ENCODE measurements around the gene ZNF274.
A peak's percentile ranks its signal among the peaks of the same experiment; 100 is the strongest.
"Not testable (repeated sequence)": the region's sequence is repeated elsewhere in the genome, so short reads cannot be mapped to it uniquely, and the experiment has no call there.

Gene ZNF274

DNA sequence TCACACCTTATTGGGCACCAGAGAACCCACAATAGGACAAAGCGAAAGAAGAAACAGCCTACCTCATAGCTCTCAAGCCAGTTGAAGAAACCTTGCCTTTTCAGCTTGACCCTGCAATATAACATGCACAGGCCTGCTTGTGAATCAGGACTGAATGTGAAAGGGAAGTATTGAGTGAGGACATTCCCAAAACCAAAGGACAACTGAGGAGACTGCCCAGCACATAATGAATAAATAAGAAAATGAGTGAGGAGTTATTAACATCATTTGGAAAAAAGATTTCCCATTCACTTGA is 30.2 kb downstream of the ZNF274 start:
- no peak for DNase-seq

DNA sequence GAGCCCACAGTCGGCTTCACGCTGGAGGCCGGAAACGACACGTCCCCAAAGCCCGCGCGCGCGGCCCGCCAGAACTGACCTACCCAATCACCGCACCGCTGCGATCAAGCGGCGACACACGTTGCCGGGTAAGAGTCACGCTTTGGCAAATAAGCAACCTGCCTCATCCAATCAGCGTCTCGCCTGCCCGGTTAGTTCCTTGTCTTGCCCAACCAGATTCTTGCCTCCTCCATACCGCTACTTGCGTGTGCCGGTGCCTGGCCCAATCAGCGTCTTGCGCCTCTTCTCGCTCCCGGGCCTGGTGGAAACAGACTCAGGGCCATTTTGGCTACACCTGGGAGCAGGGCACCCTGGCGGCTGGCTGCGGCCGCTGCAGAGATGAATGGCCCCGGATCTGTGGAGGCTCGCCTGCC is 34.2 kb downstream of the ZNF274 start:
- no peak for DNase-seq

DNA sequence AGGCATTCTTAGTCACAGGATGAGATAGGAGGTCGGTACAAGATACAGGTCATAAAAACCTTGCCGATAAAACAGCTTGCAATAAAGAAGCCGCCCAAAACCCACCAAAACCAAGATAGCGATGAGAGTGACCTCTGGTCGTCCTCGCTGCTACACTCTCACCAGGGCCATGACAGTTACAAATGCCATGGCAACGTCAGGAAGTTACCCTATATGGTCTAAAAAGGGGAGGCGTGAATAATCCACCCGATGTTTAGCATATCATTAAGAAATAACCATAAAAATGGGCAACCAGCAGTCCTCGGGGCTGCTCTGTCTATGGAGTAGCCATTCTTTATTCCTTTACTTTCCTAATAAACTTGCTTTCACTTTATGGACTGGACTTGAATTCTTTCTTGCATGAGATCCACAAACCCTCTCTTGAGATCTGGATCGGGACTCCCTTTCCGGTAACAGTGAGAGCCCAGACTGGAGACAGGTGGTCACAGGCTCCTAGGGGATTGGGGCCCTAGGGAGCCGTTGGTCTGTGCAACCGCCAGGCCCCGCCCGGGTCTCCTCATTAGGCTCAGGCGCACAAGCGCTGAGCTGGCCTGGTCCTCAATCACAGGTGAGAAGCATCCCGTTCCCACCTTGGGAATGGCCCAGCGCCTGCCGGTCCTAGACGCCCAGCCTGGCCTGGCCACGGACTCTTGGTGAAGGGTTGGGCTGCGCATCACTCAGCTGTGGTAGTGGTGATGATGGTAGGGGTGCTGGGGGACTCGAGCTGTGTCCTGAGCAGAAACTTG is 34.9 kb downstream of the ZNF274 start:
- no peak for DNase-seq

DNA sequence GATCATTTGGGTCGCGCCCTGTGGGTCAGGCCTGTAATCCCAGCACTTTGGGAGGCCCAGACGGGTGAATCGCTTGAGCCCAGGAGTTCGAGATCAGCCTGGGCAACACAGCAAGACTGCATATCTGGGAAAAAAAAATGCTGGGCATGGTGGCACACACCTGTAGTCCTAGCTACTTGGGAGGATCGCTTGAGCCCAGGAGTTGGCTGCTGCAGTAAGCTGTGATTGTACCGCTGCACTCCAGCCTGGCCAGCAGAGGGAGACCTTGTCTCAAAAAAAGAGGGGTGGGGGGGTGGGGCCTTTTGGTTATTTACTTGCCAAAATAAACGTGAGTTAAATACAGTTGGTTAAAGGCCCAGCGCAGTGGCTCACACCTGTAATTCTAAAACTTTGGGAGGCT is 36.0 kb downstream of the ZNF274 start:
- peak; percentile 13 to 32 for DNase-seq

DNA sequence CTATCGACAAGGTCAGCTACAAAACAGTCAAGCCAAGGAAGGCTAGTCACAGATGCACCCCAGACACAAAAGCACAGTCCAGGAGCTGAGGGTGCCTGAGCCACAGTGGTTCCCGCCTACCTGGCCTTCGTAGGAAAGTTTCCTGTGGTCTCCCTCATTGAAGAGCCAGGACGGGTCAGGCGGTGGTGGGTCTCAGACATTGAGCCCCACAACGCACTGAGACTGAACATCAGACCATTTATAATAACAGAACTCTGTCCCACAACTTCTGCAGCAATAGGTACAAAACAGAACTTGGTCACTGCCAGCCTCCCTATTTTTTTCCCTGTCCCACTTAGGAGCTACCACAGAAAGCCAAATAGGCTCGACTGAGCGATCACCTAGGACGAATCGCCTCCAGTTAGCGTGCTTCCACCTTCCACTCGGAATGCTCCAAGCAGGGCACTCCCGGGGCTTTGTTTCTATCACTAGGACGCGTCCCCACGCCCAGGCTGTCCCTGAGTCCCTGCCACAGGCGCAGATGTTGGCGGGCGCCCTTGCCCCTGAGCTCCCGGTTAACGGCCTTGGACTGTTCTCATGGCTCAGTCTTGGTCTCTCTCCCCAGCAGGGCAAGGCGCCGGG is 45.2 kb downstream of the ZNF274 start:
- DNase-seq = no peak

DNA sequence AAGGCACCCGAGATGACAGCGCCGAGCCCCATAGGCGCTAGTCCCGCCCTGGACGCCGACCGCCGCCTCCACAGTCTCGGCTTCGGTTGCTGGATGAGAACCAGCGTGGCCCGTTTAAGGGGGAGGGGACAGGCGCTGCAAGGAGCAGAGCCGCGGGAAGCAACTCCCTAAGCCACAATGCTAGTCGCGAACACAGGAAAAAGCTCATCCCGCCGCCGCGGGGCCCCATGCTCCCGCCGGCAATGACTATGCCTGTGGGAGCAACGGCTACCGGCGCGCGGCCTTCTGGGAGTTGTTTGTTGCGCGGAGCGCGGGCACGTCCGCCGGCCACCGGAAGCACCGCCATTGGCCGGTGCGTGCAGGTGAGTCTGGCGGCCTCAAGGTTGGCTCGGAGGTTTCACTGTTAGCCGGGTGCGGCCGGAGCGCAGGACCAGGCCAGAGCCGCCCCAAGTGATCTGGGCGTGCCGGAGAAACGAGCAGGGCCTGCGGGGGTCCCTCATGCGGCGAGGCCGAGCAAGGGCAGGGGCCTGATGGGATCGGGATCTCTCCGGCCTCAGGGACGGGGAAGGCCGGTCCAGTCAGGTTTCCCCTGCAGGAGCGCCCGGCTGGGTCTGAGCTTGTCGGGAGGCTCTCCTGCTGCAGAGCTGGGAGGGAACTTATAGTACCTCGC is 45.9 kb downstream of the ZNF274 start, which contains the start of gene ZNF544:
TSS of gene ZNF544 (plus strand) at position 330 of the 670 bp plus-strand sequence. CDS start 15,110 bp downstream, outside the sequence.
- DNase-seq = peak; percentile 42 to 43

DNA sequence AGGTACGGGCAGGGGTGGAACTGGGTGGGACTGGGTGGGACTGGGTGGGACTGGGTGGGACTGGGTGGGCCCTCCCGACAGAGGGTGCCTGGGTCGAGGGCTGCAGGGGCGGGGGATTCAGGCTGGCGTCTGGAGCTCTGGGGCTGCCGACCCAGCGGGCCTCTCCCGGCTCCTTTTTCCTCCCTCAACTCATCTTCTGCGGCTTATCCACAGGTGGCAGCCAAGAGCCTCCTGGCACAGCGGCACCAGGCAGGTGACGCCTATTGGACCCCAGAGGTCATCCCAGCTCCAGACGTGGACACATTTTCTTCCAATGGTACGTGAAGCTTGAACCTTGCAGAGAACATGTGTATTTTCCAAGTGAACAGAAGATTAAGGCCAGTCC is 46.4 kb downstream of the ZNF274 start:
- DNase-seq = peak in 1 of 2 donors; percentile 13

DNA sequence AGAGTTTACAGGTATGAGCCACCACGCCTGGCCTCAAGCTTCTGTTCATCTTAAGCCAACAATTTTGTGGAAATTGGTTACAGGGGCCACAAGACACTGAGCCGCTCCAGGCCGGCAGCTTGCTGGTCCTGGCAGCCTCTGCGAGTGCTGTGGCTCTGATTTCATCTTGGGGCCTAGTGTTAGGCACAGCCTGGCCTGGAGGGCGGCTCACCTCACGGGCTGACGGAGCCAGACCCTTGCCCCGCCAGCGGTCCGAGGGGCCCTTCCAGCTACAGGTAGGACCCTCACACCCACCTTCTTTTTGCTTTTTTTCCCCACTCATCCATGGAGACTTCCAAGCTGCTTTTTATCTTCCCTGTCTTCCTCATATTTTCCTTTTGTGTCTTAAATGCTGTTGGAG is 54.5 kb downstream of the ZNF274 start:
- DNase-seq = no peak

DNA sequence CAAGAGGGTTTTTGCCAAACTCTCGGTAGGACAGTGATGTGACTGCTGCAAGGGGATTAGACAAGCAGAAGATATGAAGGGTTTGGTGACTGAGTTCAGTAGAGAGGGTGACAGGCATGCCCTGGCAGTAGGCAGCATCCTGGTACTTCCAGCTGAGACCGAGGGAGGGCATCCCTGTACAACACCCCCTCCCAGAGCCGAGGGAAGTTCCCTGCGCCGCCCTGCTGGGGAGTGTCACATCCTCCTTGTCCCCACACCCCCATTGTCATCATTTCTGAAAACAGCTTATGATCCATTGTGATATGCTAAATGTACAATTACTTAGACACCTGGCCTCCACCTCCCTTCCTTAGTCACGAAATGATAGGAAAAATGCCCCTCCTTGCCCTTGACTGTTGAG is 60.5 kb downstream of the ZNF274 start:
- DNase-seq = no peak

DNA sequence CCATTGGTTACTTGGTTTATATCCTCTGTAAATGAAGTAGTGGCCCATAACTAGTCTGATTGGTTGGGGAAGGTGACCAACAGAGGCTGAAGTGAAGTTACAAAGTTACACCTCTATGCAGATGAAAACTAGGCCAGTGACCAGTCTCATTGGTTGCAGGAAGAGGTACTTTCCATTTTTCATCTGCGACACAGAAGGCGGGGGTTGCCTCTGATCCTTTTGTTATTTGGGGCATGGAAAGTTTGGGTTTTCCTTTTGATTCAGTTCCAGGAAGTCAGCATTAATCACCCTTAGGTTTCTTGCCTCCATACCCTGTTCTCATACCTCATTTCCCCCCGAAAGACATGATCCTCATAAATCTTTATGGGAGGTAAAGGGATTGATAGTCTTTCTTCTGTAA is 66.0 kb downstream of the ZNF274 start:
- DNase-seq = no peak

DNA sequence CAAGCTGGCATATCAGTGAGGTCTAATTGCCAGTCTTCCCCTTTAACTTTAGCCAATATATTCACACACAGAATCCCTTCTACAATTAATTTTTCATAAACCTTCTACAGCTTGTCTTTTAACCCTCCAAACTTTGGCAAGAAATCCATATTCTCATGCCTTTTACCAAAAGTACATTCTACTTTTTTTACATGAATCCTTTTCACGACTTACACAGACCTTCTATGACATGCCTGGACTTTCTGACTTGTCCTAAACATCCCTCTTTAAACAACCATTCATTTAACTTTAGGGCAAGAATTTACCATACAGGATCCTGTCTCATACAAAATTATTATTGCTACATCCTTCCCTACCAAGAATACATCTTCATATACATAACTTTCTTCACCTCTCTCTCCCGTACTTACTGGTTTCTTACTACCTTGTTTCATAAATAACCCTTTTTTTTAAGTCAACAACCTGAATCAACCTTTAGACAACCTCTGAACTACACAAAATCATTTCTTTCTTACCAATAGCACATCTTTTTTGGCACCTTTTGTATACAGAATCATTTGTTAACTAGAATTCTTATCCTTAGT is 69.3 kb downstream of the ZNF274 start:
- DNase-seq = no peak

DNA sequence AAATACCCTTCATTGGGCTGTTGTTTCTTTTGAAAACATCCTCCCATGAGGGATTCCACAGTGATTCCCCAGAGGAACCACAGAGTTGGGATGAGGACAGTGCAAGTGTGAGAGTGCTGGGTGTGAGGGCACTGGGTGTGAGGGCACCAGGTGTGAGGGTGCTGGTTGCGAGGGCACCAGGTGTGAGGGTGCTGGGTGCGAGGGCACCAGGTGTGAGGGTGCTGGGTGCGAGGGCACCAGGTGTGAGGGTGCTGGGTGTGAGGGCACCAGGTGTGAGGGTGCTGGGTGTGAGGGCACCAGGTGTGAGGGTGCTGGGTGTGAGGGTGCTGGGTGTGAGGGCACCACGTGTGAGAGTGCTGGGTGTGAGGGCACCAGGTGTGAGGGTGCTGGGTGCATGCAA is 75.4 kb downstream of the ZNF274 start:
- DNase-seq = not testable (repeated sequence)

DNA sequence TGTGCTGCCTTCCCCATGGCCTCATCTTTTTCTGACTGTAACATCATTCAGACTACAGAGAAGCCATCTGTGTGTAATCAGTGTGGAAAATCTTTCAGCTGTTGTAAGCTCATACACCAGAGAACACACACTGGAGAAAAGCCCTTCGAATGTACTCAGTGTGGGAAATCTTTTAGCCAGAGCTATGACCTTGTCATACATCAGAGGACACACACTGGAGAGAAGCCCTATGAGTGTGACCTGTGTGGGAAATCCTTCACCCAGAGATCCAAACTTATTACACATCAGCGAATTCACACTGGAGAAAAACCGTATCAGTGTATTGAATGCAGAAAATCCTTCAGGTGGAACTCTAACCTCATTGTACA is 78.7 kb downstream of the ZNF274 start:
- DNase-seq = no peak

DNA sequence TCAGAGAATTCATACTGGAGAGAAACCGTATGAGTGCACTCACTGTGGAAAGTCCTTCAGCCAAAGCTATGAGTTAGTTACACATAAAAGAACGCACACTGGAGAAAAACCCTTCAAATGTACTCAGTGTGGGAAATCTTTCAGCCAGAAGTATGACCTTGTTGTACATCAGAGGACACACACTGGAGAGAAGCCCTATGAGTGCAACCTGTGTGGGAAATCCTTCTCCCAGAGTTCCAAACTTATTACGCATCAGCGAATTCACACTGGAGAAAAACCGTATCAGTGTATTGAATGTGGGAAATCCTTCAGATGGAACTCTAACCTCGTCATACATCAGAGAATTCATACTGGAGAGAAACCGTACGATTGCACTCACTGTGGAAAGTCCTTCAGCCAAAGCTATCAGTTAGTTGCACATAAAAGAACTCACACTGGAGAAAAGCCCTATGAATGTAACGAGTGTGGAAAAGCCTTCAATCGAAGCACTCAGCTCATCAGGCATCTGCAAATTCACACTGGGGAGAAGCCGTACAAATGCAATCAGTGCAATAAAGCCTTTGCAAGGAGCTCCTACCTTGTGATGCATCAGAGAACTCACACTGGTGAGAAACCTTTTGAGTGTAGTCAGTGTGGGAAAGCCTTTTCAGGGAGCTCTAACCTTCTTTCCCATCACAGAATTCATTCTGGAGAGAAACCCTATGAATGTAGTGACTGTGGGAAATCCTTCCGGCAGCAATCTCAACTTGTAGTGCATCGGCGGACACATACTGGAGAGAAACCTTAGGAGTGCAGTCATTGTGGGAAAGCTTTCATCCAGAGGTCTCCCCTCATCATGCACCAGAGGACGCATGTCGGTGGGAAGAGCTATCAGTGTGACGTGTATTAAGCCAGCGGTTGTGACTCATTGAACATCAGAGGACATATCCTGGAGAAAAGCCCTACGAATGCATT is 79.4 kb downstream of the ZNF274 start:
- DNase-seq = no peak

DNA sequence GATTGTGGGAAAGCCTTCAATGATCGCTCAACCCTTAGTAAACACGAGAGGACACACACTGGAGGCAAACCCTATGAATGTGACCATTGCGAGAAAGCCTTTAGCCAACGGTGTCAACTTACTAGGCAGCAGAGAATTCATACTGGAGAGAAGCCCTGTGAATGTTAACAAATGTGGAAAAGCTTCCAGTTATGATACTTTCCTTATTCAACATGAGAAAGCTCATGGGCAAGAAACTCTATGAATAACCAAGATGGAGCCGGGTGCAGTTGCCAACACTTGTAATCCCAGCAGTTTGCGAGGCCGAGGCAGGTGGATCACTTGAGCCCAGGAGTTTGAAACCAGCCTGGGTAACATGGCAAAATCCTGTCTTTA is 80.0 kb downstream of the ZNF274 start:
- no peak for DNase-seq
